Endodermal cell (in vitro differentiated cells): ENCODE measurements around the gene ZNF593. TPM values are rescaled to one million over a fixed set of nuclear protein-coding genes. Genes with fewer than 3 reads are reported as not detected.

Experiments
- DNase-seq: peaks from one replicate; pipeline ENCODE4 v3.0.0-alpha.2; 2017
- H3K27ac ChIP-seq: 2 replicates; pipeline ENCODE4 v1.5.1; 2013; ENCODE audit warnings: mild to moderate bottlenecking, low read depth, low read length, moderate library complexity
- H3K27me3 ChIP-seq: 2 replicates; pipeline ENCODE4 v1.6.1; 2013; ENCODE audit warnings: mild to moderate bottlenecking, low read length, moderate library complexity; ENCODE audit not compliant: insufficient read depth, control insufficient read depth, poor library complexity, severe bottlenecking
- H3K36me3 ChIP-seq: 2 replicates; pipeline ENCODE4 v1.7.0; 2013; ENCODE audit warnings: mild to moderate bottlenecking, low read length, moderate library complexity; ENCODE audit not compliant: control insufficient read depth, insufficient read depth
- H3K4me1 ChIP-seq: one replicate; pipeline ENCODE4 v1.7.0; 2013; ENCODE audit warnings: low read length; ENCODE audit not compliant: control insufficient read depth, insufficient read depth
- H3K4me3 ChIP-seq: 2 replicates; pipeline ENCODE4 v1.5.1; 2013; ENCODE audit warnings: mild to moderate bottlenecking, low read length, moderate library complexity
- H3K9ac ChIP-seq: 2 replicates; pipeline ENCODE4 v1.6.1; 2013; ENCODE audit warnings: mild to moderate bottlenecking, low read length, moderate library complexity; ENCODE audit not compliant: poor library complexity, severe bottlenecking; ENCODE audit errors: extremely low read depth
- H3K9me3 ChIP-seq: 2 replicates; pipeline ENCODE4 v1.6.1; 2013; ENCODE audit warnings: mild to moderate bottlenecking, low read length, moderate library complexity; ENCODE audit not compliant: control insufficient read depth
- H3K27ac Mint-ChIP-seq: 2 replicates; pipeline ENCODE4 v1.8.0; 2020; ENCODE audit warnings: mixed read lengths
- H3K27me3 Mint-ChIP-seq: 2 replicates; pipeline ENCODE4 v1.8.0; 2021; ENCODE audit warnings: mild to moderate bottlenecking, mixed read lengths; ENCODE audit not compliant: insufficient read depth
- H3K36me3 Mint-ChIP-seq: 2 replicates; pipeline ENCODE4 v1.8.0; 2020; ENCODE audit warnings: low read depth, mixed read lengths
- H3K4me1 Mint-ChIP-seq: 2 replicates; pipeline ENCODE4 v1.8.0; 2020; ENCODE audit warnings: mixed read lengths
- H3K4me3 Mint-ChIP-seq: 2 replicates; pipeline ENCODE4 v1.8.0; 2020; ENCODE audit warnings: mild to moderate bottlenecking, moderate library complexity, mixed read lengths
- H3K9me3 Mint-ChIP-seq: 2 replicates; pipeline ENCODE4 v1.8.0; 2020; ENCODE audit warnings: mild to moderate bottlenecking, mixed read lengths
- CTCF ChIP-seq: fragments of 200-600 bp; sonication (generic); conservative IDR thresholded peaks from 2 replicates; pipeline ENCODE4 v1.5.0; 2021; ENCODE audit warnings: antibody characterized with exemption, mild to moderate bottlenecking
- WGBS, 2 experiments: methylation state at CpG; one replicate each; pipeline versions ENCODE4 v1.1.5 to v1.1.7; 2013; ENCODE audit warnings: missing lambda C conversion rate in 2 of 2, mixed read lengths in 1 of 2; ENCODE audit not compliant: insufficient coverage in 1 of 2, insufficient read length in 1 of 2; 5-methylcytosine and 5-hydroxymethylcytosine counted together
- total RNA-seq, 2 donors: library from RNA; stranded (reverse); fragmentation: NEBNext Ultra II Directional in 1 of 2; extraction: Animal tissue kit (Norgen Biotek cat#: 25700) in 1 of 2; gene quantifications; 2 replicates in 1 of 2; 3 replicates in 1 of 2; pipeline ENCODE4 v1.2.1, GENCODE V29; 2021

ZNF593 gene
- total RNA-seq, 2 donors from 2014 or later = 31.4 to 33.7 TPM

GRCh38 chr1:26182383-26182696, 12.6 kb downstream of the ZNF593 start:
- H3K9ac ChIP-seq = no peak overlapping the region
- peaks cover 4% of the 10 kb centered on the region for H3K36me3 ChIP-seq
- no peak overlapping the region for H3K4me3 ChIP-seq
- H3K9me3 ChIP-seq = no peaks in the 10 kb centered on the region
- no peak overlapping the region for H3K27ac ChIP-seq
- peaks cover 44% of the 10 kb centered on the region for H3K36me3 Mint-ChIP-seq
- no peaks in the 10 kb centered on the region for H3K9me3 Mint-ChIP-seq
- peaks cover 2% of the 10 kb centered on the region for H3K4me1 Mint-ChIP-seq
- H3K27me3 Mint-ChIP-seq = no peaks in the 10 kb centered on the region
- no peaks in the 10 kb centered on the region for H3K27me3 ChIP-seq
- WGBS, 2 experiments = 85% methylated on average over 7 of the region's 7 CpGs; no CpG with 5 or more reads in 1 of the 2 experiments
- DNase-seq = no peak
- no peaks in the 10 kb centered on the region for H3K4me1 ChIP-seq
- H3K4me3 Mint-ChIP-seq = no peak overlapping the region
- no peak for TF ChIP-seq CTCF
- H3K27ac Mint-ChIP-seq = no peak overlapping the region

GRCh38 chr1:26184086-26184485, 14.4 kb downstream of the ZNF593 start:
- H3K9ac ChIP-seq = no peak overlapping the region
- Mint-ChIP-seq H3K4me1 (no peaks in the 10 kb centered on the region), H3K27me3 (no peaks in the 10 kb centered on the region), H3K27ac (no peak overlapping the region), H3K36me3 (peaks cover 50% of the 10 kb centered on the region), H3K9me3 (no peaks in the 10 kb centered on the region), H3K4me3 (no peak overlapping the region)
- H3K4me3 ChIP-seq = no peak overlapping the region
- H3K4me1 ChIP-seq = no peaks in the 10 kb centered on the region
- no peak overlapping the region for H3K27ac ChIP-seq
- H3K27me3 ChIP-seq = no peaks in the 10 kb centered on the region
- WGBS, 2 experiments = 85 to 92% methylated on average over 5 to 7 of the region's 7 CpGs
- no peak for DNase-seq
- no peaks in the 10 kb centered on the region for H3K9me3 ChIP-seq
- TF ChIP-seq CTCF = no peak
- H3K36me3 ChIP-seq = peaks cover 9% of the 10 kb centered on the region

- Mint-ChIP-seq H3K4me3 (no peak overlapping the region), H3K36me3 (peaks cover 53% of the 10 kb centered on the region), H3K4me1 (no peaks in the 10 kb centered on the region), H3K9me3 (no peaks in the 10 kb centered on the region), H3K27me3 (no peaks in the 10 kb centered on the region), H3K27ac (no peak overlapping the region)
- Histone ChIP-seq H3K27me3 (no peaks in the 10 kb centered on the region), H3K27ac (no peak overlapping the region), H3K4me3 (no peak overlapping the region), H3K9me3 (no peaks in the 10 kb centered on the region), H3K36me3 (peaks cover 9% of the 10 kb centered on the region), H3K9ac (no peak overlapping the region), H3K4me1 (no peaks in the 10 kb centered on the region)
- DNase-seq = no peak
- TF ChIP-seq CTCF = no peak
- 92 to 96% methylated on average over 10 to 21 of the region's 21 CpGs for WGBS, 2 experiments
Observed at GRCh38 chr1:26184883-26185282, 15.2 kb downstream of the ZNF593 start.
